Jurkat, Clone E6-1 (cell line): ENCODE results near the gene NCK2.
A peak's percentile ranks its signal among the peaks of the same experiment; 100 is the strongest.

ENCODE experiments used
- DNase-seq: peaks from one replicate; pipeline ENCODE4 v3.0.0-alpha.2; 2011; ENCODE audit warnings: low read depth, low spot score
- H3K4me3 ChIP-seq: 2 replicates; pipeline ENCODE4 v1.5.1; 2011; ENCODE audit warnings: mild to moderate bottlenecking, low read length, control low read depth, moderate library complexity

The NCK2 gene

DNA sequence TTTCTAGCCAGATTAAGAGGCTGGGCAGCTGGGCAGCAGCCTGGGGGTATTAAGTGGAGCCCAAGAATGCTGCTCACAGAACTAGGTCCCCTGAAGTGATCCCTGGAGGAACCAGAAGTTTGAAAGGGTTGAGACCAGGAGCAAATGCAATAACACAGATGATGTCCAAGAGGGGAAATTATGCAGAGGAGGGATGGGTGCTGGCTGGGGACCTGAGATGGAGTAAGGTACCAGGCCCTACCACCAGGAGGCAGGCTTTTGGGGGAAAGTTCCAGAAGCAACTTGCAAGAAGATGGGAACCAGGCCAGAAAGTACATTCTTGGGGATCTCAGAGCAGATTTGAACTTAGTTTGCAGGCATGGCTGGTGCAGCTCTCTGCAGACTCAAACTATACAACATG, 175.1 kb downstream of the NCK2 start:
- no peak for DNase-seq
- no peak overlapping the region for H3K4me3 ChIP-seq

GRCh38 chr2:105924271-105924670, 179.6 kb downstream of the NCK2 start:
- no peak overlapping the region for H3K4me3 ChIP-seq

GRCh38 chr2:105924932-105925331, 180.2 kb downstream of the NCK2 start:
- no peak overlapping the region for H3K4me3 ChIP-seq
- DNase-seq, result no peak

More at GRCh38 chr2:105924271-105924670, 179.6 kb downstream of the NCK2 start:
- DNase-seq, result no peak

- no peak for DNase-seq
- H3K4me3 ChIP-seq, result no peak overlapping the region
Observed at GRCh38 chr2:105925390-105925789, 180.7 kb downstream of the NCK2 start.

DNA sequence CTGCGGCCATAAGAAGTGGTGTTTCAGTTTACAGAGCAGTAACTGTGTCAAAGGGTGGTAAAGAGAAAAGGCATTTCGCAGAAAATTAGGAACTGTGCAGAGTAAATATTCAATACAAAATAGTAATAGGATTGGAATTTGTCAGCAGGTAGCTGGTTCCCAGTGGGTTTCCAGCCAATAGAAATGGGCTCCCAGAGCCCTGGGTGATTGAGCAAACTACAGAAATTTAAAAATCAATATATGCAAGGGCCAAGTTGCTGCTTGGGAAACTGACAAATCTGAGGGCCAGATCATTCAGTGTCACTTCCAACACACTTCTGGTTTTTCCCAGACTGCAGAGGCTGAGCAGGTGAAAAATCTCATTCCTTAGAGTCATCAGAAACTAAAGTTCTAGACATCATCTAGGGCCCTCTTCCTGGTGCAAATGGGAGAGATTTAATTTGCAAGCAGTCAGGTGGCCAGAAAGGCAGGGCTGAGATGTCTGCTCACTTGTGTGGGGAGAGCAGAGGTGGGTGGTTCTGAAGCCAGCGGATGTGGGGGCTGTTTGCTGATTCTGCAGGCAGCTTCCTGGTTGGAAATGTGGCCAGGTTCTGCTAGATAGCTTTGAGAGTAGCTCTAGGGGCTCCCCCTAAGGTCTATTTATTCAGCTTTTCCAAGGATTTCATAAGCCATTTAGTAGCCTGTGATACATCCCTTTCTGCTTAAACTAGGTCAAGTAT, 182.4 kb downstream of the NCK2 start:
- peak; percentile 94 for DNase-seq

GRCh38 chr2:105928086-105928485, 183.4 kb downstream of the NCK2 start:
- H3K4me3 ChIP-seq, result no peak overlapping the region
- no peak for DNase-seq

More for the DNA sequence above, 182.4 kb downstream of the NCK2 start:
- no peak overlapping the region for H3K4me3 ChIP-seq

- H3K4me3 ChIP-seq, result no peak overlapping the region
- no peak for DNase-seq
Observed at GRCh38 chr2:105928563-105928962, 183.9 kb downstream of the NCK2 start.

DNA sequence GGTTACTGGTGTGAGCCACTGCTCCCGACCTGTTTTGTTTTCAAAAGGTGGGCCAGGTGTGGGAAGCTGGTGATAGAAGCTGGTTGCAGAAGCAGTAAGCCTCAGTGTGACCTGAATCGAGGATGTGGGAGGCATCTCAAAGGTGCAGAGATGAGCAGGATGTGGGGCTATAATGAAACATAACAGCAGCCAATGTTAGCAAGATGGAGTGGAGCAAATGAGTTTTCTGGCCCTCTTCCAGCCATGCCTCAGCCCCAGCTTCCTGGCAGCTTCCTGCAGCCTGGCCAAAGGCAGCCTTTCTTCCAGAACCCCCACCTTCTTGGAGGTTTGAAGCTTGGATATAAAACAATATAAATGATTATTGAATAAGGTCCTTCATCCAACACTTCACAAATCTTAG, 184.8 kb downstream of the NCK2 start:
- no peak overlapping the region for H3K4me3 ChIP-seq
- peak; percentile 94 for DNase-seq

GRCh38 chr2:105932582-105932981, 187.9 kb downstream of the NCK2 start:
- no peak for DNase-seq
- no peak overlapping the region for H3K4me3 ChIP-seq

- H3K4me3 ChIP-seq, result no peak overlapping the region
- no peak for DNase-seq
Observed at GRCh38 chr2:105933906-105934305, 189.2 kb downstream of the NCK2 start.

- no peak overlapping the region; the same call in 1 of the 2 replicates for H3K4me3 ChIP-seq
- peak; percentile 72 for DNase-seq
Observed at GRCh38 chr2:105934467-105934866, 189.8 kb downstream of the NCK2 start.

GRCh38 chr2:105935063-105935462, 190.4 kb downstream of the NCK2 start:
- no peak overlapping the region; the same call in 1 of the 2 replicates for H3K4me3 ChIP-seq
- peak; percentile 65 for DNase-seq

DNA sequence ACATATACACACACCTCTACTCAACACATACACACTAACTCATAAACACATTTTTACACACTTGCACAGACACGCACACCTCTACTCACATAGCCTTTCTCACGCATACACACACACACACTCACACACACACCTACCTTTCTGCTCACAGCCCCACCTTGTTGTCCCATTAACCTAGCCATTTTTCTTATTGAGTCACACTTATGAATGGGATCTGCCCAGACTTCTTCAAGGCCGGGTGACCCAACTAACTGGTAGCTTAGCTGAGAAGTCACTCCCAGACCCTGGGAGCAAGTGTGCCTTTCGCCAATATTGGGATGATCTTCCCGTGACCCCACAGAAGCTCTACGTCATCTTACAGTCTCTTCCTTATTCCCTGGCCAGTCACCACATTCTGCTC, 192.2 kb downstream of the NCK2 start:
- DNase-seq, result no peak
- no peak overlapping the region for H3K4me3 ChIP-seq

DNA sequence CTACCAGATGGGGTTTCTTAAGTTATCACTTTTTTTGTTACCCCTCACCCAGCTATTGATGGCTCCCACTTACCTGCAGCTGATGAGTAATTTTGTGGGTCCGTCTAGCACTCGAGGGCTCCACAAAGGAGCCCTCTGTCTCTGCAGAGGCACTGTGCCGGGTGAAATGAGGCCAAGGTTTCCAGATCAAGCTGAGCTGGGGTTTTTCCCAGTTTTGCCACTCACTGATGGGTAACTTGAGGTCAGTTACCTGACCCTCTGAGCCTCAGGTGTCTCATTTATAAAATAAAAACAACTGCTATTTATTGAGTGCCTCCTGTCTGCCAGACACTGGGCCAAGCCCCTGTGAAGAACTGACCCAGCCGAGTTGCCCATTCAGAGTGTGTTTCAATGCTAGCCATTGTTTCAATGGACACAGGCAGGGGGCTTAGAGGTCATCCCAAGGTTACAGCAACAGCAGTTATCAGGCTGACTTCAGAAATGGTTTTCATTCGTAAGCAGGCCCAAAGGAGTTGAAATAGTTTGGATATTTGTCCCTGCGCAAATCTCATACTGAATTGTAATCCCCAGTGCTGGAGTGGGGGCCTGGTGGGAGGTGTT, 192.9 kb downstream of the NCK2 start:
- DNase-seq, result no peak
- H3K4me3 ChIP-seq, result no peak overlapping the region
